Stimulated activated CD8-positive, alpha-beta memory T cell treated with anti-CD3 and anti-CD28 coated beads, Interleukin-12 subunit alpha, Interleukin-12 subunit beta, amount 100 ng/mL, for 4 hours (primary cell): ENCODE data around the gene ABCA3.
"Not testable (repeated sequence)": the region's sequence is repeated elsewhere in the genome, so short reads cannot be mapped to it uniquely, and the experiment has no call there.

Experiments used
- DNase-seq: peaks from one replicate; pipeline ENCODE4 v3.0.0-alpha.2; 2020; ENCODE audit warnings: low read depth

The ABCA3 gene

GRCh38 chr16:2340564-2341455 lies at the start of gene ABCA3:
ABCA3 (minus strand) TSS chr16:2340728; CDS start chr16:2326466, 14,262 bp downstream.
- DNase-seq = peak; percentile 91

DNA sequence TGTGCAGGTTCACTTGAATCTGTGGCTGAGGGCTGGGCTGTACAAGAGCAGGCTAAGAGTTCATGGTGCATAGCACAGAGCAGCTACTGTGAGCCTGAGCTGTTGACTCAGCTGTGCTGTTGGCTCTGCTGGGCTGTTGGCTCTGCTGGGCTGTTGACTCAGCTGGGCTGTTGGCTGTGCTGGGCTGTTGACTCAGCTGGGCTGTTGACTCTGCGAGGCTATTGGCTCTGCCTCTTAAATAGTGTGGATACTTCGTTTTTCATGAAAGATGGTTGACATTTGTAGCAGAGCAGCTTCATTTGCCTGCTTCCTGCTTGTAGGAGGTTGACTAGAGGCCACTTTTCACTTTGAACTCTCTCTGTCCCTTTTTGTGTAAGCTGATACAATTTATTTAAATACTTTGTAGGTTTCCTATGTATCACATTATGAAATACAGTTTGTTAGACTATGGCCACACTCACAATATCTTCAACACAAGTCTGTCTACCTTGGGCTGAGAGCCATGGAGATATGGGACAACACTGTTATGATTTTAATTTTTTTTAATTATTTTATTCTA lies 48.4 kb upstream of the ABCA3 start:
- no peak for DNase-seq

GRCh38 chr16:2388139-2388874 lies 47.8 kb upstream of the ABCA3 start:
- DNase-seq = no peak

- no peak for DNase-seq
These were observed 46.5 kb upstream of the ABCA3 start for GRCh38 chr16:2386990-2387389.

DNA sequence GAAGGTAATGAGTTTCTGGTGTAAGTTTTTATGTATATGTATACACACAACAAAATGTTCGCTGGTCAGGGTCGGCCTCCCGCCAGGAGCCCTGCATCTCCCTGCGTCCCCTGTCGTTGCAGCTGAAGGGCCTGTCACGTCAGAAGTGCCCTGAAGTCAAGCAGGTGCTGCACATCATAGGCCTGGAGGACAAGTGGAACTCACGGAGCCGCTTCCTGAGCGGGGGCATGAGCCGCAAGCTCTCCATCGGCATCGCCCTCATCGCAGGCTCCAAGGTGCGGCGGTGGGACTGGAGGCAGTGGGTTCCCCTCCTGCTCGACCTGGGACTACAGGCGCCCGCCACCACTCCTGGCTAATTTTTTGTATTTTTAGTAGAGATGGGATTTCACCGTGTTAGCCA lies 45.5 kb upstream of the ABCA3 start:
- DNase-seq = not testable (repeated sequence)

GRCh38 chr16:2385190-2385836 lies 44.8 kb upstream of the ABCA3 start:
- DNase-seq = no peak

- DNase-seq = no peak
These were observed 43.9 kb upstream of the ABCA3 start for GRCh38 chr16:2384426-2384825.

GRCh38 chr16:2383501-2383900 lies 43.0 kb upstream of the ABCA3 start:
- no peak for DNase-seq

- DNase-seq = no peak
These were observed 34.1 kb upstream of the ABCA3 start for GRCh38 chr16:2374644-2375043.

GRCh38 chr16:2373176-2373575 lies 32.6 kb upstream of the ABCA3 start:
- no peak for DNase-seq

GRCh38 chr16:2372684-2373083 lies 32.2 kb upstream of the ABCA3 start:
- DNase-seq = no peak

DNA sequence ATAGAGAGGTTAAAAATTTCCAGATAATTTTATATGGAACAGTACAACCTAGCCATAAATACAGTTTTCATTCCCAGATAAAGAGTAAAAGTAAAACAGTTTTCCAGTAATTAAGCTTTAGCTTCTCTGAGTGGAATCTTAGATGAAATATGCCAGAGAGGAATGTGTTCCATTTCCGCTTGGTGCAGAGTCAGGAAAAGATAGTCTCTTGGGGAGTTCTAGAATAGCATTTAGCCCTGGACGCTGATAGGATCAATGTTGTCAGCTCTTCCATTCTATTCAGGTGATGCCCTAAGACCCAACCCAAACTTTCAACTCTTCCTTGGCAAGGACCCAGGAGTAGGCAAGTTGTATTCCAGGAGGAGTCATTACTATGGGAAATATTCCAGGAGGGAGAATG lies 30.9 kb upstream of the ABCA3 start:
- no peak for DNase-seq

DNA sequence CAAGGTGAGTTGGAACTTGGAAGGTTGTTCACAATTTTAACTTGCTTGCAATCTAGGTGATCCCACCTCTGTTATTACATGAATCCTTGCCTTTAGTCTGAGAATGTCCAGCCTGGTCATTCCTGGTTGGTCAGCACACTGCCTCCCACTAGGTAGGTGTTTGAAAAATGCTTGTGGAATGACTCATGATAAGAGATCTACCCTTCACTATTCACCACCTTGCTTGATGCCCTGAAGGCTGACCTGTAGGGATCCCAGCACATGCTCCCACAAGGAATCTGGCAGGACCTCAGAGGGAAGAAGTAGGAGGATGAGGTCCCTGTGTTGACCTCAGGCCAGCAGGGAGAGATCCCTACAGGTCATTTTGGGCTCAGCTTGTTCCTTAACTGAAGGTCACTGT lies 30.2 kb upstream of the ABCA3 start:
- DNase-seq = no peak

DNA sequence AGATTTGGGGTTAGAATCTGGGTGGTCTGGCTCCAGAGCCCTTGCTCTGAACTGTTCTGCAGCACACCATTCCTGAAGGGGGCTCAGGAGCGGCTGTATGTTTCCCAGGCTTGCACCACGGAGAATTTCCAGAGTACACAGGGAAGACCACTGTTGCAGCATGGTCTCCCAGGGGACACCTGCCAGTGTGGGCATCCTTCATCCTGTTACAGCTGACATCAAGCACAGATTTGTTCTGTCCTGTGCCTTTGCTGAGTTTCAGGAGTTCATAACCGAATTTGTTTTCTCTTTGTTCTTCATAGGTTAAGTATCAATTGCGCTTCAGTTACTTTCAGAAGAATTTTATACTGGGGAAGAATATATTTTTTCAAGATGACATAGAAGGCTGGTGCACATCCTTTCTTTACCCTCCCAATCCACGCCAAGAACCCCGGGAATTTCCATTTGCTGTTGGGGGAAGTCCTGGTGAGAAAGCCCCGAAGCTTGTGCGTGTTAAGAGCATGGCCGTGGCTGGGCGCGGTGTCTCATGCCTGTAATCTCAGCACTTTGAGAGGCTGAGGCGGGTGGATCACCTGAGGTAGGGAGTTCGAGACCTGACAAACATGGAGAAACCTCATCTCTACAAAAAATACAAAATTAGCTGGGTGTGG lies 26.3 kb upstream of the ABCA3 start:
- no peak for DNase-seq

DNA sequence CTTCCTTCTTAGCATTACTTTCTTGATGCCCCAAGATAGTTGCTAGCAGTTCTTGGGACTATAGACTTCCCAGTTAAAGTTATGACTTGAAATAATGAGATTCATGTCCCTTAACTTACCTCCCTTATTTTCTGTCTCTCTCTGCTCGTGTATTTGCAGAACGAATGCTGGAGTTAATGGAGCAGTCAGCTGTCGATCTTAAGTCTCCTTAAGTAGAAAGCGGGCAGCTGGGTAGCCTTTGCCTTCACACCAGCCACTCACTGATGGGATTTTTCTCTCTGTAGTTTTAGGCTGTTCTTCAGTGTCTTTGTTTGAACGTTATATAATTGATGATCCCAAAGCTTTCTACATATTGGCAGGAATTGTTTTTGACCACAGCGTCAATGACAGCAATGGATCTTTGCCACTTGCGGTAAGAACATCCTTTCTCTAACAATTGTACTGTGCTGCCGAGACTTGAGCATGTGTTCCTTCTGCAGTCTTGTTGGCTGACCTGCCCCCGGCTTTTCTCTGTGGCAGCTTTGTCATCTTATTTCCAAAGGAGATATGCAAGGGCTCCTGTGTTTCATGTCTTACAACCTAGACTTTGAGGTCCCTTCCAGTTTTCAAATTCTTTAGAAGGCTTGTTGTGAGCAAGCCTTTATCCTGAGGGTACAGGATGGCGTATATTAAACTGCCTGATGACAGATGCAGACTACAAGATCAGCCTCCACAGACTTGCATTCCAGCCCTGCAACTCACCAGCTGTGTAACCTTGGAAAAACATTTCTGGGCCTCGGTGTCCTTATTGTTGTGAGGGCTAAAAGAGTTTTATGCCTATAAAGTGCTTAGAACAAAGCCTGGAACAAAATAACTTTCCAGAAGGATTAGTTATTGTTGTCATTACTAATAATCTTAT lies 25.1 kb upstream of the ABCA3 start:
- DNase-seq = no peak

- DNase-seq = no peak
These were observed 24.2 kb upstream of the ABCA3 start for GRCh38 chr16:2364638-2365210.

DNA sequence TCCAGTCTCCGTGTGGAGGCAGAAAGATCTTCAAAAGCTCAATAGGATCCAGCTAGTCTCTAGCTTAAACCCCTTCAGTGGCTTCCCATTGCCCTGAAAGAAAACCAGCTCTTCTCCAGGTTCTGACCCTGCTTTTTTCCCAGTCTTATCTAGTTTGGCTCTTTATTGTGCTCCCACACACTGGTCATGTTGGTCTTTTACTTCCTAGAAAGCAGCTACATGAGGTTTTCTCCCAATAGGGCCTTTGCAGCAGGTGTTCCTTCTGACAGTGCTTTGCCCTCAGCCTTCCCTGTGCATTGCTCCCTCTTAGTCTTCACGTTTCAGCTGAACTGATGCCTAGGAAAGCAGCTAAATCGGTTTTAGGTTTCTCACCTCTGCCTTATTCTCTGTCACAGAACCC lies 21.7 kb upstream of the ABCA3 start:
- DNase-seq = no peak

DNA sequence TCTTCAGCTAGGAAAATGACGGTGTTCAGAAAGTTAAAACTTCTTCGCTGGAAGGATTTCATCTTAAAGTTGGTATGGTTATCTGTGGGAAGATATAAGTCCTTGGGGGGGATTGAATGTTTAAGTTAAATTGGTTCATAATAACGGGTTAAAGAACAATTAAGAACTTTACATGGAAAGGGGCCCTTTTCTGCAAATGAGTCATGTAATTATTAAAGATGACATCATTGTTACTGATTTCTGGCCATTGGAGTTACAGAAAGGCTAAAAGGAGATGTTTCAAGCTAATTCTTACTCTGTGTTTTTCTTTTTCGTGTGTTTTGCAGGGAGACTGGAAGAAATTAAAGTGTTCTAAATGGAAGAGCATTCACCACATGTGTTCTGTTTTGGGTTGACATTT lies 20.6 kb upstream of the ABCA3 start:
- DNase-seq = no peak

- DNase-seq = no peak
These were observed 19.4 kb upstream of the ABCA3 start for GRCh38 chr16:2359919-2360318.

DNA sequence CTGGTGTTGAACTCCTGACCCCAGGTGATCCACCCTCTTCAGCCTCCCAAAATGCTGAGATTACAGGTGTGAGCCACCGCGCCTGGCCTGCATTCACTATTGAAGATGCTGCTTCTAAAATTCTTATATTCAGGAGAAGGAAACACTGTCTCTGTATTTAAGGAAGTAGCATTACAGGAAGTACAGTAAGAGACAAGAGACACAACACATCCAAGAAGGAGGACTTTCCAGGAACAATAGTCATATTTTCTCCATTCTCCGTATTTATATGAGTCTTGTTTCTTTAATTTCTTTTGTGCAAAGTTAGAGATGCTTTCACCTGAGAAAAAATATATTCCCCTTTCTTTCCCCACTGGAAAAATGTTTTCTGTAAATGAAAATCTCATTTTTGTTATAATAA lies 18.3 kb upstream of the ABCA3 start:
- DNase-seq = no peak

DNA sequence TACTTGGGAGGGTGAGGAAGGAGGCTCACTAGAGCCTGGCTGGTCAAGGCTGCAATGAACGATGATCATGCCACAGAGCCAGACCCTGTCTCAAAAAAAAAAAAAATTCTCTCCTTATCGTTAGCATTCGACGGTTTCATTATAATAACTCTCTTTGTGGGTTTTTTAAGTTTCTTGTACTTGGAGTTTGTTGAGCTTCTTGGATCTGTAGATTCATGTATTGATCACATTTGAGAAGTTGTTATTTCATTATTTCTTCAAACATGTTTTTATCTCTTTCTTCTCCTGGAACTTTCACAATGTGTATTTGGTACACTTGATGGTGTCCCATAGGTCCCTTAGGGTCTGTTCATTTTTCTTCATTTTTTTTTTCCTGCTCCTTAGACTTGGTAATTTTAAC lies 16.8 kb upstream of the ABCA3 start:
- no peak for DNase-seq
